22Rv1 (cell line): ENCODE results near the gene LCN15.

Experiments used
- ZFX ChIP-seq: fragments of 450-650 bp; IDR thresholded peaks from 2 replicates; pipeline ENCODE4 v1.6.1; 2017; ENCODE audit warnings: antibody characterized with exemption, borderline replicate concordance
- TF ChIP-seq, protein P1 (sequence below): fragments of 450-650 bp; IDR thresholded peaks from 2 replicates; pipeline ENCODE4 v1.5.1; 2017; ENCODE audit warnings: mild to moderate bottlenecking

DNA sequence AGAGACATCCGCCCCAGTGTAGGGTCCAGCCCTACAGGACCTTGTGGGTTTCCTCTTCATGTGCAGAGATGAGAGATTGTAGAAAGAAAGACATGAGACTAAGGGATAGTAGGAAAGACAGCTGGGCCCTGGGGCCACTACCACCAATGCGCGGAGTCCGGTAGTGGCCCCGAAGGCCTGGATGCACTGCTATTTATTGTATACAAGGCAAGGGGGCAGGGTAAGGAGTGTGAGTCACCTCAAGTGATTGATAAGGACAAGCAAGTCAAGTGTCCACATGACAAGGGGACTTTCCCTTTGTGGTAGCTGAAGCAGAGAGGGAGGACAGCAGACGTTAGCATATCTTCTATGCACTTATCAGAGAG lies 20.7 kb upstream of the LCN15 start:
- TF ChIP-seq, protein P1, sequence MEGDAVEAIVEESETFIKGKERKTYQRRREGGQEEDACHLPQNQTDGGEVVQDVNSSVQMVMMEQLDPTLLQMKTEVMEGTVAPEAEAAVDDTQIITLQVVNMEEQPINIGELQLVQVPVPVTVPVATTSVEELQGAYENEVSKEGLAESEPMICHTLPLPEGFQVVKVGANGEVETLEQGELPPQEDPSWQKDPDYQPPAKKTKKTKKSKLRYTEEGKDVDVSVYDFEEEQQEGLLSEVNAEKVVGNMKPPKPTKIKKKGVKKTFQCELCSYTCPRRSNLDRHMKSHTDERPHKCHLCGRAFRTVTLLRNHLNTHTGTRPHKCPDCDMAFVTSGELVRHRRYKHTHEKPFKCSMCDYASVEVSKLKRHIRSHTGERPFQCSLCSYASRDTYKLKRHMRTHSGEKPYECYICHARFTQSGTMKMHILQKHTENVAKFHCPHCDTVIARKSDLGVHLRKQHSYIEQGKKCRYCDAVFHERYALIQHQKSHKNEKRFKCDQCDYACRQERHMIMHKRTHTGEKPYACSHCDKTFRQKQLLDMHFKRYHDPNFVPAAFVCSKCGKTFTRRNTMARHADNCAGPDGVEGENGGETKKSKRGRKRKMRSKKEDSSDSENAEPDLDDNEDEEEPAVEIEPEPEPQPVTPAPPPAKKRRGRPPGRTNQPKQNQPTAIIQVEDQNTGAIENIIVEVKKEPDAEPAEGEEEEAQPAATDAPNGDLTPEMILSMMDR = no peak
- TF ChIP-seq ZFX = no peak
